ENCODE measurements around the gene BMPR2.
A peak's percentile ranks its signal among the peaks of the same experiment; 100 is the strongest.
"Not testable (repeated sequence)": the region's sequence is repeated elsewhere in the genome, so short reads cannot be mapped to it uniquely, and the experiment has no call there.

Gene BMPR2

GRCh38 chr2:202542142-202542541, 166.0 kb downstream of the BMPR2 start:
- no peak for DNase-seq

DNA sequence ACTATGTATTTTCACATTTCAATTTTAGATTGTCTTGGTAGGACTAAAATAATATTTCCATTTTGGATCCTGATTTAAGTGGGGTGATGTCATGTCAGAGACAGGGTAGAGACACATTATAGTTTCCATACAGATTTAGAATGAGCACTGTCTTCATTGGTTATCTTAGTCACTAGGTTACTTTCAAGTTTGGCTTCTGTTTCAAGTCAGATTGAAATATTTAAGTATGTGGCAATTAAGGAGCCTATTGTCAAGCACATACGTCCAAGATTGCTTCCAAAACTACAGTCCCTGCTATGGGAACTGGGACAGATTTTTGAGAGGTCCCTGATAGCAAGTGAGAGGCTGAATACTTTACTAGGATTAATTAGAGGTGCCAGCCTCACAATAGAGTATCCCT, 169.4 kb downstream of the BMPR2 start:
- DNase-seq: no peak

- no peak for DNase-seq
These were observed 169.8 kb downstream of the BMPR2 start for GRCh38 chr2:202545931-202546330.

DNA sequence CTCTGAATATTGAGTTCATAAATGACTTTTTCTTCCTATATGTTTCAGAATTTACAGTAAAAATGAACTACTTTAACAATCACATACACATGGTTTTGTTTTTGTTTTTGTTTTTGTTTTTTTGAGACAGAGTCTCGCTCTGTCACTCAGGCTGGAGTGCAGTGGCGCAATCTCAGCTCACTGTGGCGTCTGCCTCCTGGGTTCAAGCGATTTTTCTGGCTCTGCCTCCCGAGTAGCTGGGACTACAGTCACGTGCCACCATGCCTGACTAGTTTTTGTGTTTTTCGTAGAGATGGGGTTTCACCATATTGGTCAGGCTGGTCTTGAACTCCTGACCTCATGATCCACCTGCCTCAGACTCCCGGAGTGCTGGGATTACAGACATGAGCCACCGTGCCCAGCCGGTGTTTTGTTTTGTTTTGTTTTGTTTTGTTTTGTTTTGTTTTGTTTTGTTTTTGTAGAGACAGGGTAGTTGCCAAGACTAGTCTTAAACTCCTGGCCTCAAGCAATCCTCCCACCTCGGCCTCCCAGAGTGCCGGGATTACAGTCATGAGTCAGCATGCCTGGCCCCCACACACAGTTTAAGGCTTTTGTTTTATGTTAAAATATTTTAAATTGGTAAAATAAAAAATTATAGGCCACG, 170.5 kb downstream of the BMPR2 start:
- DNase-seq: not testable (repeated sequence)

- DNase-seq: no peak
These were observed 172.1 kb downstream of the BMPR2 start for GRCh38 chr2:202548240-202548639.

- not testable (repeated sequence) for DNase-seq
These were observed 174.9 kb downstream of the BMPR2 start for GRCh38 chr2:202551000-202551399.

DNA sequence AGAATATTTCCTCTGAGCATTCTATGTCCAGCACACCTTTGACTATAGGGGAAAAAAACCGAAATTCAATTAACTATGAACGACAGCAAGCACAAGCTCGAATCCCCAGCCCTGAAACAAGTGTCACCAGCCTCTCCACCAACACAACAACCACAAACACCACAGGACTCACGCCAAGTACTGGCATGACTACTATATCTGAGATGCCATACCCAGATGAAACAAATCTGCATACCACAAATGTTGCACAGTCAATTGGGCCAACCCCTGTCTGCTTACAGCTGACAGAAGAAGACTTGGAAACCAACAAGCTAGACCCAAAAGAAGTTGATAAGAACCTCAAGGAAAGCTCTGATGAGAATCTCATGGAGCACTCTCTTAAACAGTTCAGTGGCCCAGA, 179.2 kb downstream of the BMPR2 start:
- DNase-seq: peak; percentile 85

DNA sequence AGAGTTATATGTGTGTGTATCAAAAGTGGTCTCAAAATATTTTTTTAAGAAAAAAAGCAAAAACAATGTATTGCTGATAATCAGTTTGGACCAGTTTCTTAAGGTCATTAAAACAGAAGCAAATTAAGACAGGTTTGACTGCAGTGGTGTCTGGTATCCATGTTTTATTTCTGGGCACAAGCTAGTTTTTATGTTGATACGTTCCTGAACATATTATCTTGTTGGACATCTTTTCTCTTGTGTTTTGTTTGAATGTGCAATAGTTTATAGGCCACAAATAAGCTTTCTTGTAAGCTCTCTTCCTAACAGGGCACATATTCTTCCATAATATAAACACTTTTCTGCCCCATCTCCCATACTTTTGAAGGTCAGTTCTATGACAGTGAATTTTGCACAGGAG, 184.1 kb downstream of the BMPR2 start:
- DNase-seq: no peak

DNA sequence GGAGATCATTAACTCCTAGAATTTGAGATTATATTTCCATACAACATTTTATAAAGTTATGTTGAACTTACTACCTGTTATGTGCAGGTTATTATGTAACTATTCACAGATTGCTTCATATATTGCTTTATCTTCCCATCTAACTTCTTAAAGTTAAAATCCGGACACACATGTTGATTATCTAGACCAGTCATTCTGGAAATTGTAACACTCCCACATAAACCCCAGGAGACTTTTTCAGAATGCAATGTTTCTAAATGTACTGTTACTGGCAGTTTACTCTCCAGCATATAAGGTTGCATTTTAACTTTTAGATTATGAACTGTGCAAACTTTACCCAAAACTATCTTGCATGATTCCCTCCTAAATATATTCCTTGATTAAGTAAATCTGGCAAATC, 188.1 kb downstream of the BMPR2 start:
- DNase-seq: no peak

DNA sequence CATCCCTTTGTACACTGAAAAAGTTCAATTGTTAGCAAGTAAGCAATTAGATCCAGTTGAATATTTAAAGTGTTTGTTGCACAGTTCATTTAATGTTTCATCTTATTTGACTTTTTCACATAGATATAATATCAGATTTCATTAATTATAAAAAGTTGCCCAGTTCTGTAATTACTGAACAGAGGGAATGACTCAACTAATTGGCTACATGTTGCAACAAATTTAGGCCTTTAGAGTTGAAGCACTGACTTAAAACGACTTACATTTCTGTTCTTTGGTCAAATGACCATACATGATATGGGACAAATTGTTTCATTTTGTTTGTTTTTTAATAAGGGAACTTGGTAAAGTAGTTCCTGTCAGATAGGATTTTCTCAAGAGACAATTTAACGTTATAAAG, 190.2 kb downstream of the BMPR2 start:
- DNase-seq: no peak

- DNase-seq: no peak
These were observed 198.4 kb downstream of the BMPR2 start for GRCh38 chr2:202574541-202574940.

DNA sequence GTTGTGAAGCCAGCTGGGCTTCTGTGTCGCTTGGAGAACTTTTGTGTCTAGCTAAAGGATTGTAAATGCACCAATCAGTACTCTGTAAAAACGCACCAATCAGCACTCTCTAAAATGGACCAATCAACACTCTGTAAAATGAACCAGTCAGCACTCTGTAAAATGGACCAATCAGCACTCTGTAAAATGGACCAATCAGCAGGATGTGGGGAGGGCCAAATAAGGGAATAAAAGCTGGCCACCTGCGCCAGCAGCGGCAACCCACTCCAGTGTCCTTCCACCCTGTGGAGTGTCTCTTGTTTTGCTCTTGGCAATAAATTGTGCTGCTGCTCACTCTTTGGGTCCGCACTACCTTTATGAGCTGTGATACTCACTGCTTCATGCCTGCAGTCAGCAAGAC, 199.1 kb downstream of the BMPR2 start:
- DNase-seq: not testable (repeated sequence)

DNA sequence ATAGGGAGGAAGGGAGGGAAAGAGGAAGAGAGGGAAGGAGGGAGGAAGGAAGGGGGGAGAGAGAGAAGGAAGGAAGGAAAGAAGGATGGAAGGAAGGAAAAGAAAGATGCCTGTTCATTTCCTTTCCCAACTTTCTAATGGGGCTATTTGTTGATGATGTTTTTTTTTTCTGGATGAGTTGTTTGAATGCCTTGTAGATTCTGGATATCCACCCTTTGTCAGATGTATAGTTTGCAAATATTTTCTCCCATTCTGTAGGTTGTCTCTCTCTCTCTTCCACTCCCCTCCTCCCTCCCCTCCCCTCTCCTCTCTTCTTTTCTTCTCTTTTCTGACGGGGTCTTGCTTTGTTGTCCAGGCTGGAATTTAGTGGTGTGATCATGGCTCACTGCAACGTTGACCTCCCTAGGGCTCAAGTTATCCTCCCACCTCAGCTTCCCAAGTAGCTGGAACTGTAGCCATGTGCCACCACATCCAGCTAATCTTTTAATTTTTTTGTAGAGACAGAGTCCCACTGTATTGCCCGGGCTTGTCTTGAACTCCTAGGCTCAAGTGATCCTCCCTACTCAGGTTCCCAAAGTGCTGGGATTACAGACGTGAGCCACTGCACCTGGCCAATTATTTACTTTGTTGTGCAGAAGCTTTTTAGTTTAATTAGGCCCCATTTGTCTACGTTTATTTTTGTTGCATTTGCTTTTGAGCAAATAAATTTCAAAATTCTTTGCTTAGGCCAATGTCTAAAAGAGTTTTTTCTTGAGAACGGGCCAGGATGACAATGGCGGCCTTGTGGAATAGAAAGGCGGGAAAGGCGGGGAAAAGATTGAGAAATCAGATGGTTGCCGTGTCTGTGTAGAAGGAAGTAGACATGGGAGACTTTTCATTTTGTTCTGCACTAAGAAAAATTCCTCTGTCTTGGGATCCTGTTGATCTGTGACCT, 201.4 kb downstream of the BMPR2 start:
- no peak for DNase-seq

GRCh38 chr2:202582846-202583245, 206.7 kb downstream of the BMPR2 start:
- DNase-seq: not testable (repeated sequence)

GRCh38 chr2:202583709-202584219, 207.6 kb downstream of the BMPR2 start:
- DNase-seq: no peak

DNA sequence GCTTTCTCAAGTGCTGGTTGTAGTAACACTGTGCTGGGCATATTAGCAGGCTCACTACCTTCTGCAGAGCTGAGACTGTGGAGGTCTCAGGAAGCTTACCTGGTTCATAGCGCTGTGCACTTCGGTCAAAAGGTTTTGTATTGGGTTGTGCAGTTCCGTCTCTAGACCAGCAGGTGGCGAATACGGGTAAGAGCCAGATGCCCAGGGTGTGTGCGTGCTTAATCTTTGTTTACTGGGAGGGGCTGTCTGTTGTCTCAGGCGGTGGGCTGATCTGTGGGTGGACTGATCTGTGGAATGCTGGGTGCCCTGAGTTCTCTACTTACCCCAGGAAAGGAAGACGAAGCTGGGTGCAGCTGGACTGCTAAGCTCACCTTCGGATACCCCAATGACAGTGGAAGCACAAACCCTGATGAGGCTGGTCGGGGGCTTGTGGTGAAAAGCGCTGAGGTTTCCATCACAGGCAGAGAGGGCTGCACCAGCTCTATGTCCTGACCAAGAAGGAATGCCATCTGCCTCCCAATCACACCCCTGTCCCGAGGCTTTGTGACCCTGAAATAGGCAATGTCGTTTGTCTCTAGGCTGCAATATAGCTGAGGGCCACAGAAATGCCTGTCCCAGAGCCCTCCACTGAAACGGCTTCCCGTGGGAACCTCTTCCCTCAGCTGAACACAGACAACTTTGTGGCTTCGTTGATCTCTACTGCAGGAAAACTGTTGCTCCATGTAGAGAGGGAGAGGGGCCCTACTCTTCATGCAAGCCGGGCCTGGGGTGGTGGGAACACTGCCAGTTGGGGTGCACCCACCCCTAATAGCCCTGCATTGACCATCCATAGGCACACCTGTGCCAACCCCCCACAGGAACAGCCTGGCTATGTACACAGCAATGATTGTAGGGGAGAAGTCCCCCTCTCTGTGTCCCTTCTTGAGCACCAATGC, 212.8 kb downstream of the BMPR2 start:
- peak; percentile 84 for DNase-seq

DNA sequence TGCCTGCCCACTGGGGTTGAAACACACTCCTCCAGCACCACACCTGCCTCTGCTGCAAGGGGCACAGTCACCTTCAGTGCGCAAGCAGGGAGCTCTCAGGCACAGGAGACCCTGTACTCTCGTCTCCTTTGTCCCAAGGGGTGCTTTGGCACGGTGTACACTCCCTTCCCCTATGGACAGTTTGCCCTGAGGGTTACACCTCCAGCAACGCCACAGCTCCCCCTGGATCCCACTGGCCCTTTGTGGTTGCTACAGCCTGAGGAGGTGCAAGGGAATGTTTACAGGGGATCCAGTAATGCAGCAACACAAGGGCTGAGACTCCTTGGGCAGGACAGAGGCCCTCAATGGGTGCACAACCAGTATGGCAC, 213.4 kb downstream of the BMPR2 start:
- DNase-seq: no peak

- DNase-seq: no peak
These were observed 216.4 kb downstream of the BMPR2 start for GRCh38 chr2:202592566-202592965.

DNA sequence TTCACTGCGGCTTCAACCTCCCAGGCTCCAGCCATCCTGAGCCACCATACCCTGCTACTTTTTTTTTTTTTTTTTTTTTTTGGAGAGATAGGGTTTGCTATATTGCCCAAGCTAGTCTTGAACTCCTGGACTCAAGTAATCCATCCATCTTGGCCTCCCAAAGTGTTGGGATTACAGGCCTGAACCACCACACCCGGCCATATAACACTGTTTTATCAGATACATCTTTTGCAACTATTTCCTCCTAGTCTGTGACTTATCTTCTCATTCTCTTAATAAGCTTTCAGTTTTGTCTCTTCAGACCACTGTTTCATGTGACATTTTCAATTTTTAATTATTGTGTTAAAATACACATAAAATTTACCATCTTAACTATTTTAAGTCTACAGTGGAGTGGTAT, 223.0 kb downstream of the BMPR2 start:
- no peak for DNase-seq

- no peak for DNase-seq
These were observed 223.8 kb downstream of the BMPR2 start for GRCh38 chr2:202599911-202600310.

GRCh38 chr2:202604699-202605098, 228.6 kb downstream of the BMPR2 start:
- DNase-seq: no peak

GRCh38 chr2:202605174-202605573, 229.0 kb downstream of the BMPR2 start:
- no peak for DNase-seq
